Chondrocyte (in vitro differentiated cells): ENCODE measurements around the gene KCNQ1. TPM values are rescaled to one million over a fixed set of nuclear protein-coding genes. Genes with fewer than 3 reads are reported as not detected.

Source experiments
- DNase-seq: peaks from one replicate; pipeline ENCODE4 v3.0.0; 2021; ENCODE audit warnings: mixed read lengths, low spot score
- H3K27ac Mint-ChIP-seq: one replicate; pipeline ENCODE4 v1.8.0; 2021; ENCODE audit warnings: mild to moderate bottlenecking, moderate library complexity, mixed read lengths; ENCODE audit not compliant: unreplicated experiment
- H3K27me3 Mint-ChIP-seq: 2 replicates; pipeline ENCODE4 v1.8.0; 2021; ENCODE audit warnings: low read depth, mixed read lengths
- H3K36me3 Mint-ChIP-seq: 2 replicates; pipeline ENCODE4 v1.8.0; 2021; ENCODE audit warnings: low read depth, mixed read lengths
- H3K4me1 Mint-ChIP-seq: 2 replicates; pipeline ENCODE4 v1.8.0; 2021; ENCODE audit warnings: low read depth, mild to moderate bottlenecking, mixed read lengths
- H3K4me3 Mint-ChIP-seq: one replicate; pipeline ENCODE4 v1.8.0; 2021; ENCODE audit warnings: mild to moderate bottlenecking, moderate library complexity, mixed read lengths; ENCODE audit not compliant: unreplicated experiment
- H3K9me3 Mint-ChIP-seq: 2 replicates; pipeline ENCODE4 v1.8.0; 2021; ENCODE audit warnings: low read depth, mixed read lengths
- total RNA-seq: library from RNA; stranded (reverse); gene quantifications from 3 replicates; pipeline ENCODE4 v1.2.1, GENCODE V29; 2021
- TF ChIP-seq, protein P1 (sequence below): fragments of 200-600 bp; sonication (generic); IDR thresholded peaks from 2 replicates; pipeline ENCODE4 v1.5.0; 2021; ENCODE audit warnings: antibody characterized with exemption, mild to moderate bottlenecking, moderate library complexity

KCNQ1 gene
- total RNA-seq, 1 donor from 2014 or later, result not detected

DNA sequence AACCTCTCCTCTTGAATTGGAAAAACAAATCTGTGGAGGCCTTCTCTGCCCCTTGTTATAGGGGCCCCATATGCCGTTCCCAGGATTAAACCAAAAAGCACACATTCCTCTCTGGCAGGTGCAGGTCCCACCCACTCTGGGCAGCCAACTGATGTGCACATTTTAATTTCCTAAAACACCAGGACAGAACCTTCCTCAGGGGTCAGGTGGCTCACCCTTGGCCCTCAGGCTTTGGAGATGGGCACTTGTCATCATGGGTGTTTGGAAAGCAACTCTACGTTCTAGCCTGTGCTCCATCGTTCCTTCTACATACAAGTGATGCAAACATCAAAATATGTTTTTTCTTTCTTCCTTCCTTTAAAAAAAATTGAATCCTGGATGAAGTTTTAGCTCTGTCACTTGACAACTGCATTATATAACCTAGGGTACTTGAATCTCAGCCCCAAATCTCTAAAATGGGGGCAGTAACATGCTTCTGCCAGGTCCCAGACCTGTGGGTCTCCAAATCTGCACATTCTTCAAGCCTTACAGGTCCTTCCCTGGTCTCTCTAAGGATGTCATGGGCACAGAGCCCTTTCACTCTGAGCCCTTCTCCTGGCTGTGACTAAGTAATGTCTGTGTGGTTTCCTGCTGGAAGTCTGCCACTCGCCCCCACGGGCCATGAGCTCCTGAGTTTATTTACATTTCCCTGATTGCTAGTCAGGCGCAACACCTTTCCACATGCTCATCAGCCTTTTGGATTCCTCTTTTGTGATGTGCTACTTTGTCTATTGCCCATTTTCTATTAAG is 211.2 kb downstream of the KCNQ1 start:
- Mint-ChIP-seq H3K27me3 (no peaks in the 10 kb centered on the region), H3K4me3 (no peak overlapping the region), H3K9me3 (peaks cover 41% of the 10 kb centered on the region), H3K4me1 (peaks cover 23% of the 10 kb centered on the region), H3K27ac (peak overlapping the region; percentile 45), H3K36me3 (peaks cover 31% of the 10 kb centered on the region)
- TF ChIP-seq, protein P1, sequence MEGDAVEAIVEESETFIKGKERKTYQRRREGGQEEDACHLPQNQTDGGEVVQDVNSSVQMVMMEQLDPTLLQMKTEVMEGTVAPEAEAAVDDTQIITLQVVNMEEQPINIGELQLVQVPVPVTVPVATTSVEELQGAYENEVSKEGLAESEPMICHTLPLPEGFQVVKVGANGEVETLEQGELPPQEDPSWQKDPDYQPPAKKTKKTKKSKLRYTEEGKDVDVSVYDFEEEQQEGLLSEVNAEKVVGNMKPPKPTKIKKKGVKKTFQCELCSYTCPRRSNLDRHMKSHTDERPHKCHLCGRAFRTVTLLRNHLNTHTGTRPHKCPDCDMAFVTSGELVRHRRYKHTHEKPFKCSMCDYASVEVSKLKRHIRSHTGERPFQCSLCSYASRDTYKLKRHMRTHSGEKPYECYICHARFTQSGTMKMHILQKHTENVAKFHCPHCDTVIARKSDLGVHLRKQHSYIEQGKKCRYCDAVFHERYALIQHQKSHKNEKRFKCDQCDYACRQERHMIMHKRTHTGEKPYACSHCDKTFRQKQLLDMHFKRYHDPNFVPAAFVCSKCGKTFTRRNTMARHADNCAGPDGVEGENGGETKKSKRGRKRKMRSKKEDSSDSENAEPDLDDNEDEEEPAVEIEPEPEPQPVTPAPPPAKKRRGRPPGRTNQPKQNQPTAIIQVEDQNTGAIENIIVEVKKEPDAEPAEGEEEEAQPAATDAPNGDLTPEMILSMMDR, result no peak
- no peak for DNase-seq

DNA sequence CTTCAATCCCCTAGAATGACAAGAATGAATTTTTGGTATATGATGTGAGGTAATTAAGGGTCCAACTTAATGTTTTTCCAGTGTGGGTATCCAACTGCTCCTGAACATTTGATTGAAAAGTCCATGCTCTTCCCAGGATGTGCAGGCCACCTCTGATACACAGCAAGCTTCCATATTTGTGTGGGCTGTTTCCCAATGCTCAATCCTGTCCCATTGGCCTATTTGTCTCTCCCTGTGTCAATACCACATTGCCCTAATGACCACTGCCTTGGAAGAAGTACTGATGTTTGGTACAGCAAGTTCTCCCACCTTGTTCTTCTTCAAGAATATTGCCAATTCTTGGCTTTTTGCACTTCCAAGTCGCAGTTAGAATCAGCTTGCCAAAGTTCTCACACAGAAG is 212.1 kb downstream of the KCNQ1 start:
- TF ChIP-seq, protein P1, result no peak
- DNase-seq, result no peak
- Mint-ChIP-seq H3K4me1 (peaks cover 23% of the 10 kb centered on the region), H3K36me3 (peaks cover 32% of the 10 kb centered on the region), H3K4me3 (no peak overlapping the region), H3K9me3 (peaks cover 38% of the 10 kb centered on the region), H3K27ac (no peak overlapping the region), H3K27me3 (no peaks in the 10 kb centered on the region)

DNA sequence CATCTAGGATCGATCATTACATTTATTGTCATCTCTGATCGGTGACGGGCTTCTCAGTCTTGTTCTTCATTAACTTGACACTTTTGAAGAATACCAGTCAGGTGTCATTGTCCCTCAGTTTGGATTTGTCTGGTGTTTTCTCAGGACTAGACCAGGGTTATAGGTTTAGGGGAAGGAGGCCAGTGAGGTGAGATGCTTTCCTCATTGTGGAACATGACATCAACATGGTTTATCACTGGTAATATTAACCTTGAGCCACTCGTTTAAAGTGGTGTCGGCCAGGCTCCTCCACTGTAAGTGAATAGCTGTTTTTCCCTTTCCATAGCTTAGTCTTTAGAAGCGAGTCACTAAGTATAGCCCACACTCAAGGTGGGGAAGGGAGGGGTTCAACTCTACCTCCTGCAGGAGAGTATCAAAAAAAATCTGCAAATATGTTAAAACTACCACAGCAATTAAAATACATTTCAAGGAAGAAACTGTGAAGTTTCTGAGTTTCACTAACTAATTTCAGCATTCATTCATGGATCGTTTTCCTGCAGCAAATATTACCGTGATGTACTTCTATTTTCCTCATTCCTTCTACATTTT is 213.0 kb downstream of the KCNQ1 start:
- DNase-seq, result no peak
- H3K4me3 Mint-ChIP-seq, result no peak overlapping the region
- no peak overlapping the region for H3K27ac Mint-ChIP-seq
- peaks cover 27% of the 10 kb centered on the region for H3K4me1 Mint-ChIP-seq
- H3K27me3 Mint-ChIP-seq, result no peaks in the 10 kb centered on the region
- TF ChIP-seq, protein P1, result no peak
- H3K36me3 Mint-ChIP-seq, result peaks cover 33% of the 10 kb centered on the region
- peaks cover 35% of the 10 kb centered on the region for H3K9me3 Mint-ChIP-seq

DNA sequence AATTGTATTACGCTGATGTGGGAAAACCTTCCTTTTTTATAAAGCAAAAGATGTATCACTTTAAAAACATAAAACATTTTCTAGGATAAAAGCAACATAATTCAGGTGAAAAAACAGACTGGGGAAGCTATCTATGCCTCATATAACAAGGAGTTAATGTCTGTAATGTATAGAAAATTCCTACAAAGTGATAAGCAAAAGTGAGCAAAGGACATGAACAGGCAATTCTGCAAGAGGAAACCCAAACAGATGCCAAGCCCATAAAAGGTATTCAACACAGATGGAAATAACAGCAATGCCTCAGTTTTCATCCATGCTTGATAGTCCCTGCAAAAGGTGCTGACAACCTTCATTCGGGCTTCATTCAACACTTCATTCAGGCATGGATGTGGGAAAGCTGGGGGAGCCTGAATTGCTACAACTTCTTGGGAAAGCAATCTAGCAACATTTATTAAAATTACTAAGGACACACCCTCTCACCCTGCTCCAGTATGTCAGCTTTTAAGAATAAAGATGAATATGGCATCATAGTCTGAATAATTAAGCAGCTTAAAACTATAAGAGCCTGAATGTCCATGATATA is 215.6 kb downstream of the KCNQ1 start:
- no peak for DNase-seq
- peaks cover 24% of the 10 kb centered on the region for H3K4me1 Mint-ChIP-seq
- peaks cover 31% of the 10 kb centered on the region for H3K9me3 Mint-ChIP-seq
- no peak overlapping the region for H3K27ac Mint-ChIP-seq
- H3K36me3 Mint-ChIP-seq, result peaks cover 33% of the 10 kb centered on the region
- no peak overlapping the region for H3K4me3 Mint-ChIP-seq
- TF ChIP-seq, protein P1, result no peak
- H3K27me3 Mint-ChIP-seq, result no peaks in the 10 kb centered on the region

DNA sequence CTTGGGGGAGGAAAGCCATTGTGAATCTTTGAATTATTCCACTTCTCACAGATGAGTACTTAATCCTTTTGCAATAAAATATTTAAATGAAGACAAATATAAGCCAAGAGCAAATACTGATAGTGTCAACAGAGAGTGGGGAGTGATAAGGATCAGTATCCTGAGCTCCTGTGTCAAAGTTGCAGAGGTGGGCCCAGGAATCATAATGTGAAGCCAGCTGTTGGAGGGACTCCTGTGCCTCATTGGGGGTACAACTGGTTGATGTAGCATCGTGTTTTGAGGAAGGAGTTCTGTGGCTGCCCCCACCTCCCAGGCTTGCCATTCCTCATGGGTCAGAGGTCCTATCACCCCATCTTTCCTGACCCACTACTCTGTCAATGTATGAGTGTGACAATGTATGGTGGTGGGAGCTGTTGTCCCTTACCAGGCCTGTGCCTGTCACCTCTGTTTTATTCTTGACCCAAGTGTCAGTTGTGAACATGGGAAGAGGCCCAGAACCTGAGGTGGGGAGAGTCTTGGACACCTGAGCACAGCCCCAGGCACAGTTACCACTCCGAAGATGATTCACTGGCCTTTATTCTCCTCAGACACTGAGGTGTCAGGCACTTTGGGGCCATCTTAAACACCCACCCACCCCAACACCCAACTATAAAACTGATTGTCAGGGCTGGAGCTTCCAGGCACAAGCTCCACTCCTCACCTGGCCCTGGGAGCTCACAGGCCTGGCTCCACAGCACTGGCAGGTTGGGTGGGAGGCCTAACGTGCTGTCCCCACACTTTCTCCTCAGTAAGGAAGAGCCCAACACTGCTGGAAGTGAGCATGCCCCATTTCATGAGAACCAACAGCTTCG is 216.6 kb downstream of the KCNQ1 start:
- Mint-ChIP-seq H3K4me1 (peaks cover 16% of the 10 kb centered on the region), H3K27ac (no peak overlapping the region), H3K36me3 (peaks cover 33% of the 10 kb centered on the region), H3K27me3 (no peaks in the 10 kb centered on the region), H3K9me3 (peaks cover 27% of the 10 kb centered on the region), H3K4me3 (no peak overlapping the region)
- TF ChIP-seq, protein P1, result no peak
- DNase-seq, result peak; percentile 22
